Mammary epithelial cell (primary cell): Measurements from ENCODE around the gene RTCB.
"Not testable (repeated sequence)": the region's sequence is repeated elsewhere in the genome, so short reads cannot be mapped to it uniquely, and the experiment has no call there.

ENCODE experiments used
- EZH2 ChIP-seq: IDR thresholded peaks from 2 replicates; pipeline ENCODE4 v1.6.1; 2012; ENCODE audit warnings: low read length, inconsistent platforms, borderline replicate concordance
- TF ChIP-seq, protein P1 (sequence below), 2 donors: IDR thresholded peaks in 1 of 2; conservative IDR thresholded peaks in 1 of 2; 2 replicates each; pipeline ENCODE4 v1.5.1; 2011 to 2012; ENCODE audit warnings: inconsistent platforms in 2 of 2, low read length in 2 of 2, mild to moderate bottlenecking in 2 of 2, control low read depth in 1 of 2, low read depth in 1 of 2; ENCODE audit not compliant: insufficient read depth in 1 of 2; ENCODE audit errors: extremely low read depth in 1 of 2

DNA sequence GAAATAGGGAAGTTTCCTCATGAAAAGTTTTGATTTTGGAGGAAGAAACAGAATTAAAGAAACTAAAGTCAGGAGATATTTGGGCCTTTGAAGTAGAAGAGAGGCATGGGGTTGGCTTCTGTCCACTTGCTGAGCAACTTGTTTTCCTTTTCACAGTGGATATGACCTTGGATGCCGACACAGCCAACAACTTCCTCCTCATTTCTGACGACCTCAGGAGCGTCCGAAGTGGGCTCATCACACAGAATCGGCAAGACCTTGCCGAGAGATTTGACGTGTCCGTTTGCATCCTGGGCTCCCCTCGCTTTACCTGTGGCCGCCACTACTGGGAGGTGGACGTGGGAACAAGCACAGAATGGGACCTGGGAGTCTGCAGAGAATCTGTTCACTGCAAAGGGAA, 52.0 kb downstream of the RTCB start:
- TF ChIP-seq, protein P1, sequence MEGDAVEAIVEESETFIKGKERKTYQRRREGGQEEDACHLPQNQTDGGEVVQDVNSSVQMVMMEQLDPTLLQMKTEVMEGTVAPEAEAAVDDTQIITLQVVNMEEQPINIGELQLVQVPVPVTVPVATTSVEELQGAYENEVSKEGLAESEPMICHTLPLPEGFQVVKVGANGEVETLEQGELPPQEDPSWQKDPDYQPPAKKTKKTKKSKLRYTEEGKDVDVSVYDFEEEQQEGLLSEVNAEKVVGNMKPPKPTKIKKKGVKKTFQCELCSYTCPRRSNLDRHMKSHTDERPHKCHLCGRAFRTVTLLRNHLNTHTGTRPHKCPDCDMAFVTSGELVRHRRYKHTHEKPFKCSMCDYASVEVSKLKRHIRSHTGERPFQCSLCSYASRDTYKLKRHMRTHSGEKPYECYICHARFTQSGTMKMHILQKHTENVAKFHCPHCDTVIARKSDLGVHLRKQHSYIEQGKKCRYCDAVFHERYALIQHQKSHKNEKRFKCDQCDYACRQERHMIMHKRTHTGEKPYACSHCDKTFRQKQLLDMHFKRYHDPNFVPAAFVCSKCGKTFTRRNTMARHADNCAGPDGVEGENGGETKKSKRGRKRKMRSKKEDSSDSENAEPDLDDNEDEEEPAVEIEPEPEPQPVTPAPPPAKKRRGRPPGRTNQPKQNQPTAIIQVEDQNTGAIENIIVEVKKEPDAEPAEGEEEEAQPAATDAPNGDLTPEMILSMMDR (conservative IDR thresholded peaks at IDR 0.05 in 1 of 2, IDR thresholded peaks at IDR 0.05 in 1 of 2; ENCODE audit: extremely low read depth in 1 of 2, insufficient read depth in 1 of 2, low read depth in 1 of 2, low read length in 2 of 2) = not testable (repeated sequence)
- TF ChIP-seq EZH2 = not testable (repeated sequence)
